Measurements from ENCODE around the gene SORCS2.

SORCS2 gene

GRCh38 chr4:7609316-7609715 lies 417.0 kb downstream of the SORCS2 start:
- DNase-seq: no peak

GRCh38 chr4:7610022-7610670 lies 417.8 kb downstream of the SORCS2 start:
- DNase-seq: no peak

GRCh38 chr4:7610841-7611240 lies 418.5 kb downstream of the SORCS2 start:
- DNase-seq: no peak

GRCh38 chr4:7612311-7612897 lies 420.1 kb downstream of the SORCS2 start:
- no peak for DNase-seq

GRCh38 chr4:7614350-7614949 lies 422.1 kb downstream of the SORCS2 start:
- DNase-seq: no peak

GRCh38 chr4:7616193-7616592 lies 423.9 kb downstream of the SORCS2 start:
- DNase-seq: no peak

- no peak for DNase-seq
These were observed 426.0 kb downstream of the SORCS2 start for GRCh38 chr4:7618361-7618760.

GRCh38 chr4:7620086-7620813 lies 427.9 kb downstream of the SORCS2 start:
- no peak for DNase-seq

GRCh38 chr4:7620814-7621176 lies 428.5 kb downstream of the SORCS2 start:
- DNase-seq: no peak

GRCh38 chr4:7621252-7622035 lies 429.1 kb downstream of the SORCS2 start:
- DNase-seq: no peak

GRCh38 chr4:7622371-7622770 lies 430.0 kb downstream of the SORCS2 start:
- DNase-seq: no peak

GRCh38 chr4:7623468-7623867 lies 431.1 kb downstream of the SORCS2 start:
- no peak for DNase-seq

- DNase-seq: peak; percentile 35
These were observed 432.1 kb downstream of the SORCS2 start for GRCh38 chr4:7624396-7624980.

GRCh38 chr4:7625071-7625470 lies 432.7 kb downstream of the SORCS2 start:
- peak; percentile 55 for DNase-seq

GRCh38 chr4:7626531-7626930 lies 434.2 kb downstream of the SORCS2 start:
- no peak for DNase-seq

GRCh38 chr4:7627251-7628250 lies 435.2 kb downstream of the SORCS2 start:
- no peak for DNase-seq

- DNase-seq: no peak
These were observed 436.1 kb downstream of the SORCS2 start for GRCh38 chr4:7628432-7628831.

- no peak for DNase-seq
These were observed 437.3 kb downstream of the SORCS2 start for GRCh38 chr4:7629501-7630254.

GRCh38 chr4:7630568-7631287 lies 438.4 kb downstream of the SORCS2 start:
- peak; percentile 91 for DNase-seq

Data from fibroblast of skin of right biceps (primary cell).